GM06990 (cell line): Measurements from ENCODE around the gene SPATA16.

Experiments used
- DNase-seq: peaks from one replicate; pipeline ENCODE4 v3.0.0-alpha.2; 2011; ENCODE audit not compliant: insufficient read length; ENCODE audit errors: extremely low read depth
- H3K27me3 ChIP-seq: replicated peaks from 2 replicates; pipeline ENCODE4 v1.6.0; 2011; ENCODE audit warnings: low read length; ENCODE audit not compliant: control insufficient read depth, insufficient read depth
- H3K36me3 ChIP-seq: 2 replicates; pipeline ENCODE4 v1.5.1; 2011; ENCODE audit warnings: low read length; ENCODE audit not compliant: control insufficient read depth, insufficient read depth
- H3K4me3 ChIP-seq: replicated peaks from 2 replicates; pipeline ENCODE4 v1.5.1; 2011; ENCODE audit warnings: low read depth, mild to moderate bottlenecking, control low read depth, low read length
- TF ChIP-seq, protein P1 (sequence below): IDR thresholded peaks from 2 replicates; pipeline ENCODE4 v1.5.1; 2011; ENCODE audit warnings: low read length, control low read depth, mild to moderate bottlenecking, inconsistent platforms; ENCODE audit not compliant: insufficient read depth, poor library complexity, severe bottlenecking

SPATA16 gene

DNA sequence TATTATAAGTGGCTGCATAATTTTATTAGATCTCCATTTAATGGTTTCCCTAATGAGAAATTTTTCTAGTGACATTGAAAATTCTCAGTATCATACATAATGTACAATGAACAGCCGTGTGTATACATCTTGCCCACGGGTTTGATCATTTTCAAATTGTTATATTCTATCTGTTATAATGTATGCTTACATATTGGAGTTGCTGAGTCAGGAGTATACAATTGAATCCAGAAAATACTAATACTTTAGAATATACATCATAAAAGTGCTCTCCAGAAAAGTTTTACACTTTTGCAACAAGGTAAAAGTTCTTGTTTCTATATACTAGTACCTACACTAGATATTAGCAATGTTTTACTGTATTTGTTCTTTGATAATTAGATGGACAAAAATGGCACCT is 82.8 kb downstream of the SPATA16 start:
- DNase-seq, result no peak
- TF ChIP-seq, protein P1, sequence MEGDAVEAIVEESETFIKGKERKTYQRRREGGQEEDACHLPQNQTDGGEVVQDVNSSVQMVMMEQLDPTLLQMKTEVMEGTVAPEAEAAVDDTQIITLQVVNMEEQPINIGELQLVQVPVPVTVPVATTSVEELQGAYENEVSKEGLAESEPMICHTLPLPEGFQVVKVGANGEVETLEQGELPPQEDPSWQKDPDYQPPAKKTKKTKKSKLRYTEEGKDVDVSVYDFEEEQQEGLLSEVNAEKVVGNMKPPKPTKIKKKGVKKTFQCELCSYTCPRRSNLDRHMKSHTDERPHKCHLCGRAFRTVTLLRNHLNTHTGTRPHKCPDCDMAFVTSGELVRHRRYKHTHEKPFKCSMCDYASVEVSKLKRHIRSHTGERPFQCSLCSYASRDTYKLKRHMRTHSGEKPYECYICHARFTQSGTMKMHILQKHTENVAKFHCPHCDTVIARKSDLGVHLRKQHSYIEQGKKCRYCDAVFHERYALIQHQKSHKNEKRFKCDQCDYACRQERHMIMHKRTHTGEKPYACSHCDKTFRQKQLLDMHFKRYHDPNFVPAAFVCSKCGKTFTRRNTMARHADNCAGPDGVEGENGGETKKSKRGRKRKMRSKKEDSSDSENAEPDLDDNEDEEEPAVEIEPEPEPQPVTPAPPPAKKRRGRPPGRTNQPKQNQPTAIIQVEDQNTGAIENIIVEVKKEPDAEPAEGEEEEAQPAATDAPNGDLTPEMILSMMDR, result no peak
- Histone ChIP-seq H3K36me3 (no peaks in the 10 kb centered on the region), H3K27me3 (no peaks in the 10 kb centered on the region), H3K4me3 (no peak overlapping the region)

DNA sequence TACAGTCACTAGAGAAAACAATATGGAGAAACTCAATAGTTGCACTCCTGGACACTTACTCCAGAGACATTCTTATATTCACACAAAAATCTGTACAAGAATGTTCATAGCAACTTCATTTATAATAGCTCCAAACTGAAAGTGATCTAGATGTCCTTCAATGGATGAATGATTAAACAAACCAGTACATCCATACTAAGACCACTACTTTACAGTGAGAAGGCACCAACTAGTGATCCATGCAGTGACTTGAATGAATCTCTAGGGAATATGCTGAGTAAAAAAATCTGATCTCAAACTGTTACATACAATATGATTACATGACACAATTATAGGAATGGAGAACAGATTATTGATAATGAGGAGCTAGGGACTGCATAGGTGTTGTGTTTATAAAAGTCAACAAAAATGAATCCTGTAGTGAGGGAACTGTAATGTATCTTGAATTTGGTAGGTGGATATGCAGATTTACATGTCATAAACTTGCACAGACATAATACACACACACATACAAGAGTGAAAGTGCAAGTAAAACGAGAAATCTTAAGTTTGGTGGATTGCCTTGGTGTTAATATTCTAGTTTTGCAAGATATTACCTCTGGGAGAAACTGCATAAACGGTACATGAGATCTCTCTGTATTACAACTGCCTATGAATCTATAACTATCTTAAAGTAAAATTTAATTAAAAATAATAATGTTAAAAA is 85.7 kb downstream of the SPATA16 start:
- Histone ChIP-seq H3K36me3 (no peaks in the 10 kb centered on the region), H3K4me3 (no peak overlapping the region), H3K27me3 (no peaks in the 10 kb centered on the region)
- TF ChIP-seq, protein P1, result no peak
- no peak for DNase-seq

DNA sequence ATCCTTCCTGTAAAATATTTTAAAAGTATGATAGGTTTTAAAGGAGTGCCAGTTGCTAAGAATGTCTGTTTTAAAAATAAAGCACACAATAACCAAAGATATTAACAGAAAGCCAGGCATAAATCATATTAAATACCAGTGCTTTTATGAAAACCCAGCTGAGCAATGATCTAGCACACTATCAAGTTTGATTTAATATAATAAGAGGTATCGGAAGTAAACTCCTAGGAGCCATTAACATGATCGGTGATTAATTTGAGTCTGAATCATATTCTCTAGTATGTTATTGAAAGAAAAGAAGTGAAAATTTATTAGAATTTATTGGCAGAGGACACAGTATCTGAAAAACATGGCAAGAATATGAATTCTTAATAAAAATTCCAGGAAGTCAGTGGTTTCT is 91.7 kb downstream of the SPATA16 start:
- no peaks in the 10 kb centered on the region for H3K36me3 ChIP-seq
- no peaks in the 10 kb centered on the region for H3K27me3 ChIP-seq
- DNase-seq, result no peak
- TF ChIP-seq, protein P1, result no peak
- no peak overlapping the region for H3K4me3 ChIP-seq

DNA sequence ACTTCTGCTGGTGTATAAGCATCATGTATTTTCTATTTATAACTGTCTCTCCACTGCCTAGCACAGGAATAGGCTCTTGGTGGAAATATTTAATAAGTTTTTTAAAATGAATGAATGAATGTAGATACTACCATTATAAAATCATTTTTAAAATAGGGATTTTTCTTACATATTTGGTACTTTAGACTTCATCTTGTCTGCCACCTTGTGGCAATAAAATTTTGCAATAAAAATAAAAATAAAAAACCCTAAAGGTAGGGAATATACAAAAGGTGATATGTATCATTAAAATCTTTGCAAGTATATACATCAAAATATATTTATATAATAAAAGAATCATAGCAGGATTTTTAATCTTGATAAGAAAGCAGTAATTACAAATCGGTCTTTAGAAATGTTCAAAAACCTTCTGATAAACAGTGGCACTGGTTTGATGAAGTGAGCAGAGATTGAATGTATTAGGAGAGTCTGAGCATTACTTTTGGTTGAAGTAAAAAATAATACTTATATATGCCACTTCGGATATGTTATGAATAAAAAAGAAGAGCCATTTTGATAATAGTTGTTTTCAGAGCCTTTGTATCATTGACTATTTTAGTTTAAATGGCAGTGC is 95.2 kb downstream of the SPATA16 start:
- Histone ChIP-seq H3K27me3 (no peaks in the 10 kb centered on the region), H3K36me3 (no peaks in the 10 kb centered on the region), H3K4me3 (no peak overlapping the region)
- no peak for DNase-seq
- TF ChIP-seq, protein P1, result peak; percentile 7

DNA sequence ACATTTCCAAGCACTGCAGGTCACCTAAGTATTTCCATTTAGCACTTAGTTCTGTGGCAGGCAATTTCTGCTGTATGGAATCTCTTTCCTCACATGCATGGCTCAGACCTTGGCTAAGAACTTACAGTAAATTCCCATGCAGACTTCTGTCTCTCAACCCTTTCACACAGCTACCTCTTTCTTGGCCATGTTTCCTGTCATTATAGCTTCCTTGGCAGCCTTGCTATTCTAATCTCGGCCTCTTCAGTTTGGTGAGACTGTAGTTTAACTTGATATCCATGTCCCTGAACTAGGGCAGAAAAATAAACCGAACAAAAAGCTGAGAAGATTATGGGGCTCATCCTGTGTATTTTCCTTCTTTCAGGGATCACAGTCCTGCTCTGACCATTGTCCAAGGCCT is 96.0 kb downstream of the SPATA16 start:
- no peaks in the 10 kb centered on the region for H3K36me3 ChIP-seq
- TF ChIP-seq, protein P1, result no peak
- no peaks in the 10 kb centered on the region for H3K27me3 ChIP-seq
- no peak for DNase-seq
- H3K4me3 ChIP-seq, result no peak overlapping the region
